HG03280 (cell line): ENCODE data around the gene PICK1.

Experiments used
- ATAC-seq: cut with Tn5 transposase; IDR thresholded peaks from one replicate; pipeline ENCODE4 v1.9.1; 2021; ENCODE audit warnings: mild to moderate bottlenecking, moderate library complexity; ENCODE audit not compliant: unreplicated experiment

The PICK1 gene

DNA sequence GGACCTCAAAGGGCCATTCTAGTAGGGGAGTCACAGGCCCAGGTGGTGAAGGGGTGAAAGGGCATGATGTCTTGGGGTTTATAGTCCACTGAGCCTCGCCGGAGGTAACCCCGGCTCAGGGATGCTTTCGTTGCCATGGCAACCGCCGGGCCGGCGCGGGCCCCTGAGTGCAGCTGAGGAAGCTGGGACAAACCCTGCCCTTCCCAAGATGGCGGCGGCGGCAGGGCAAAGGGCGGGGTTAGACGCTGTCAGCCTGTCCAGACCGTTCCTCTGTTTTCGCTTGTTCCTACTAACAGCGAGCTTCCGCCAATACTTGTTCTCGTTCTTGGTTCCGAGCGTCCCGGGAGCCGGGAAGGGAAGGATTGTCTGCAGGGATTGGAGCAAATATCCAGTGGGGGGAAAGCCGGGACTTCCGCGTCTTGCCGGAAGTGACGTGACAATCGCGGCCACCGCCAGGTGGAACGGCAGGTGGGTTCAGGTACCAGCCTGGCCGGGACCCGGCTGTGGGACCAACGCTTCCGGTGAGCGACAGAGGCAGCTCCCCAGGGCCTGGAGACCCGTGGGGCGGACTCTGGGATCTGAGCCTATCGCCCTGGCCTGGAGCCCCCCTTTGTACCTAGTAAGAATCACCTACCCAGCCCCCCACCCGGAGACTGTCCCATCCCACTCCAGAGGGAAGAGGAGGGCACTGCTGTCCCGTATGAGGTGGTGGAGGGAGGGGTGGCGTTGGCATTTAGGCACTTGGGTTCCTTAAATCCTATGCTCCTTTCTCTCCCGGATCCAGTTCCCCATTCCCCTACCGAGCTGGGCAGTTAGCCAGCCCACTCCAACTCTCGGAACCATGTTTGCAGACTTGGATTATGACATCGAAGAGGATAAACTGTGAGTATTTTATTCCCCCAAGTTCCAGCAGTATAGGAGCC is at the start of gene PICK1:
PICK1 (plus strand) TSS at position 436 of the 923 bp plus-strand sequence; CDS start at position 842, 406 bp downstream.
- ATAC-seq = peak; percentile 45

DNA sequence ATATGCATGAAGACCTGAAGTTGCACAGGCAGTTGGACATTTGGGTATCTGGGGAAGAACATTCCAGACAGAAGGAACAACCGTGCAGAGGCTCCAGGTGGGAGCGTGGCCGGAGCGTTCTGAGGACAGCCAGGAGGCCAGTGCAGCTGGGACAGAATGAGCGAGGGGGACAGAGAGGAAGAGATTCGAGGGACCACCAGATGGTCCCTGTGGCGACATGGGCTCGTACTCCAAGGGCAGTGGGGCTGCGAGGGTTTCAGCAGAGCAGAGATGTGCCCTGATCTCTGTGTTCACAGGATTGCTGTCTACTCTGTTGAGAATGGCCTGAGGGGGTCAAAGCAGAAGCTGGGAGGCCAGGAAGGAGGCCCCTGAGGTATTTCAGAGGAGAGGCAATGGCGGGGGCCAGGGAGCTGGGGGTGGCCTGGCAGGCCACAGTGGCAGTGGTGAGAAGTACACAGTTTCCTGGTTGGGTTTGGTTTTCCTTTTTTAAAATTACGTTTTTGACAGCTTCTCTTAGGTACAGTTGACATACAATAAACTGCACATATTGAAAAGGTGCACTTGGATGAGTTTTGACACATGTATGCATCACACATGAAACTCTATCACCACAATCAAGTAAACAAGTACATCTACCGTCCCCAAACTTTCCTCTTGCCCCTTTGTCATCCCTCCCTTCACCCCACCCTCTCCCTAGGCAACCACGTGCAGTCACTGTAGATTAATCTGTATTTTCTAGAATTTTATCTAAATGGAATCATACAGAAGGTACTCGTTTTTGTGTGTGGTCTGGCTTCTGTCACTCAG is 48.0 kb upstream of the PICK1 start:
- no peak for ATAC-seq

DNA sequence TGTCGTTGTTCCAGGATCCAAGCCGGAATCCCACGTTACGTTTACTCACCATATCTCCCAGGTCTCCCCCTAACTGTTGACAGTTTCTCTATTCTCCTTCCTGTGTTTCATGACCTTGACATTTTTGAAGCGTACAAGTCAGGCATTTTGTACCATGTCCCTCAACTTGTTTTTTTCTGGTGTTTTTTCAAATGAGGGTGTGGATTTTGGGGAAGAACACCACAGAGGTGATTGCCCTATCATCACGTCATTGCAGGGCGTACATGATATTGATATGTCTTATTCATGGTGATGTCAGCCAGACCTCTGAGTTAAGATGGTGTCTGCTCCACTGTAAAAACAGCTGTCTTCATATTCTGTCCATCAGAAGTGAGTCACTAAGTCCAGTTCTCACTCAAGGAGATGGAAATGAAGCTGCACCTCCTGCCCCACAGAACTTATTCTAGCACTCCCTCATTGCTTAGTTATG is 44.6 kb upstream of the PICK1 start:
- no peak for ATAC-seq

DNA sequence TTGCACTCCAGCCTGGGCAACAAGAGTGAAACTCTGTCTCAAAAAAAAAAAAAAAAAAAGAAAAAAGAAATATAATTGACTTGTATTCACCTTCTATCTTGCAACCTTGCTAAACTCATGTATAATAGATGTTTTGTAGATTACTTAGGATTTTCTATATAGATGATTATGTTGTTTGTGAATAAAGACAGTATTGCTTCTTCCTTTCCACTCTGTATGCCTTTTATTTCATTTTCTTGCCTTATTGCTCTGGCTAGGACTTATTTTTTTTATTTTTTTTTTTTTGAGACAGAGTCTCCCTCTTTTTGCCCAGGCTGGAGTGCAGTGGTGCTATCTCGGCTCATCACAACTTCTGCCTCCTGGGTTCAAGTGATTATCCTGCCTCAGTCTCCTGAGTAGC is 43.1 kb upstream of the PICK1 start:
- no peak for ATAC-seq

DNA sequence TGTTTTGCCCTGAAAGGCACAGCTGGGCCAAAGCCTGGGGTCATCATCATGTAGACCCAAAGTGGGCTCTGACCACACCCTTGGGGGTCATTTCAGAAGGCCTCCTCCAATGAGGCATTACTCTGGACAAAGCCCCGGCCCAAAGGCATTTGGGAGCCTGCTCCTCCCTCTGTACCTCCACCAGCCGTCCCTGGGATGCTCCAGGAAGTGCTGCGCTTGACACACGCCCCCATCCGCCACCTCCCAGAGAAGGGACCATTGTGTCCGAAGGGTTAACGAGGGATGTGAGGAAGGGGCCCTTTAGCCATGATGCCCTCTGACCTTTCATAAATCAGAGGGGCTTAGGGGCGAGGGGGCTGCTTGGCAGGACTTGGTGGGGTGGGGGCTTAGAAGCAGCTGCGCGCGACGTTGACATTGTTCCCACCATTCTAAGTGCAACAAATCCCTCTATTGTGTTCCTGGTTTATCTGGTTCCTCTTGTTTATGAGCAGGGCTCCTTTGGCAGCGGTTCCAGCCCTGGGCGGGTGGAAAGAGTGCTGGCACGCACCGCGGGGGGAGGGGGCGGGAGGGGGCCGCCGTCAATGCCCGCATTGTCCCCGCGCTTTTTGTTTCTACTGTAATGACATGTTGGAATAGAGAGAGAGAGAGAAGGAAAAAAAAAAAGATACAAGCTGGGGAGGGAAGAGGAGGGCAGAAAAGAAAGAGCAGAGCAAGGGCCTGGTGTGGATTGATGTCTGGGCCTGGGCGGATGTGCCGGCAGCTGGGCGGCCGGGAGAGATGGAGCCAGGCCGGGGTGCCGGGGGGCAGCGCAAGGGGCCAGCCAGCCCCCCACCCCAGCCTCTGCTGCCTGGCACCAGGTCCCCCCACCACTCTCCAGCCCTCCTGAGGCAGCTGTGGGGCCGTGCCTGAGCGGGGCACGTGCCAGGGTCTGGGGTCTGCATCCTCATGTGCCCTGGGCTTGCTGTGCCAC is 40.7 kb upstream of the PICK1 start:
- no peak for ATAC-seq

DNA sequence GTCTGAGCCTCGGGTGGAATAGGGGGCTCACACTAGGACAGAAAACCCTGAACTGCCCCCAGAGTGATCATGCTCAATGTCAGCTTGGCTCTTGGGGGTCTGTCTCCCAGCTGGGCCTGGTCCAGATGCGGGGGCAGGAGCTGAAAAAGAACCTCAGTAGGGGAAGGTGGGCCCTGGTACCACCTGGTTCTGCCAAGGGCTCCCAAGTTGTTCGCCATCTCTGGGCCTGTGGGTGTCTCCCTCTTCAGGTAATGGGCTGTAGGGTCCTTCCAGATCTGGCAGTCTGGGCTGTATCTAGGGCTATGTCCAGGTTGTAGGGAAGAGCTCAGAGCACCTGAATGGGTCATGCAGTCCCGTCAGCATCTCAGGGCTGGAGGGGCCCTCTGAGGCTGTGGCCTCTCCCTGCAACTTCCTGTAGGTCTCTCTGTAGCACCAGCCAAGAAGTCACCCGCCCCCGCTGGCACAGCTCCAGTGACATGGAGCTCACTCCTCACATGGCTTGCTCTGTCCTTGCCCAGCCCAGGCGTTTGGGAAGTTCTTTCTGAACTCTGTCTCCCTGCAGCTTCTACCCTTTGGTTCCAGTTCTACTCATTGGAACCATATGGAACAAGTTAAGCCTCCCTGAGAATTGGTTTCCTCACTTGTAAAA is 39.8 kb upstream of the PICK1 start:
- ATAC-seq = no peak

DNA sequence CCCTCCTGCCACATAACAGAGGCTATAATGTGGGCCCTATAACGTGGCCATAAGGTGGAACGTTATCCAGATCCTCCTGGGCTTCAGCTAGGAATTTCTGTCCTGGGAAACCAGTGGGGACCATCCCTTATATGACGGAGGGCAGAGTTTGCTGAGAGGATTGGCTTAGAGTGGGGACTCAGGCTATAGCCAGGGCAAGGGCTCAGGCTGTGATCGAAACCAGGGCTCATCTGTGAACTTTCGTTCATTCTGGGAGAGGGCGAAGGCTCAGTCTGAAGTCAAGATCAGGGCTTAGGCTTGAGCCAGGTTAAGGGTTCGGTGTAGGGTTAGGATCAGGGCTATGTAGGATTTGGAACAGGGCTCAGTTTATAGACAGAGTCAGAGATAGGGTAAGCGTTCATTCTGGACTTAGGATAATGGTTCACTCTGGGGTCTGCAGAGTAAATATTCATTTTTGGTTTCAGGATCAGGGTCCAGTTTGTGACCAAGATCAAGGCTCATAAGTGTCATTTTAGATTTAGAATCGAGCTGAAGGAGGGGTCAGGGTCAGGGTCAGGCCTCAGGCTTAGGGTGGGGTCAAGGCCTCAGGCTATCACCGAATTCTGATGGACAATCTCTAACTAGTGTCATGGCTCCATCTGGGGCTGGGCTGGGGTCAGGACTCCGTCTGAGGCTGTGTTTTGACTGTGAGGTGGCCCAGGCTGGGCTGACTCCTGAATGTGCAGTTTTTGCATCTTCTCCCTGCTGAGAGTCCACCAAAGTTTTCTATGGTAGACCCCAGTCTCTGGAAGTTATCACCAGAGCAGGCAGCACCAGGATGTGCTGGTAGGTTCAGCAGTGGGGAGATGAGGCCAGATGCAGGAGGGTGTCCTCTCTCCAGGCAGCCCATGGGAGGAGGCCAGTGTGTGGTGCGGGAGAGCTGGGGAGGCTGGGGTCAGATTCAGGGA is 39.0 kb upstream of the PICK1 start:
- no peak for ATAC-seq

DNA sequence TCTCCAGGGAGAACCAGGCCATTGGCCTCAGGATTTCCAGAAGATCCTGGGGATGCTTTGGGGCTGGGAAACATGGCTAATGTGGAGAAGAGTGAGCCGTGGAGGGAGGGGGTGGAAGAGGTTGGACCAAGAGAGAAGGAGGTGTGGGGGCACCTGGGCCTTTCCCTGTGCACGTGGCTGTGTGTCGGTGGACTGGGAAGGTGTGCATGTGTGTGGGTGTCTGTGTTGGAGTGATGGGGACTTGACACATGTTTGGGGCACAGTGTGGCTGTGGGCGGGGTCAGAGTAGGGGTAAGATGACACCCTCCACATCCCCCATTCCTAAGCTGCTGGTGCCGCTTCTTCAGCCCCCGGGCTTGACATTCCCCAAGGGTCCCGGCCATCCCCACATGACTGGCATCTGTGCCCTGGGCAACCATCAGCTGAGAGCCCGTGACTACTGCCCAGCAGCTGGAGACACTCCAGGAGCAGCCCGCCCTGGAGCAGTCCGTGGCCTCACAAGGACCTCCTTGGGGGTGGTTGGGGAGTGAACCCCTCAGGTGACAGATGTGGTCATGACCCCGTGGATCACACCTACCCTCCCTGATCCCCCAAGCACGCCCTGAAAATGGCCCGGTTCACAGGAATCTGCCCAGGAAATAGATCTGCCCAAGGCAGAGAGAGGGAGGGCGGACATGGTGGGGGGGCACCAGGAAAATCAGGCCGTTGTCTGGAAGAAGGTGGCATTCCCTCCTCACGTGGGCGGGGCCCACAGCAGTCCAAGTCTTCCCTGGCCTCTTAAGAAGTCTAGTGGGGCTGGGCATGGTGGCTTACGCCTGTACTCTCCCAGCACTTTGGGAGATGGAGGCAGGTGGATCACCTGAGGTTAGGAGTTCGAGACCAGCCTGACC is 38.0 kb upstream of the PICK1 start:
- no peak for ATAC-seq

DNA sequence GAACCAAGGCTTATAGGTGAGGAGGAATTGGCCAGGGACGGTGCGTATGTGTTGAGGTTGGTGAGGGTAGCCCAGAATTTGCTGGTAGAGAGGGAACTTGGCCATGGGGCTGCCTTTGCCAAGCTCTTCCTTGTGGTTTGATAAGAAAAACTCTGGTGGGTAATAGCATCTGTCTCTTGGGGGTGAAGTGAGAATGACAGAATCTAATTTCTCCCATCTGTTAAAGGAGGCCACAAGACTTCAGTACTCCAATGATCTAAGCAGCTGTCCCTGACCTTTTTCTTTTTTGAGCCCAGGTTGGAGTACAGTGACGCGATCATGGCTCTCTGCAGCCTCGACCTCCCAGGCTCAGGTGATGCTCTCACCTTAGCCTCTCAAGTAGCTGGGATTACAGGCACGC is 36.0 kb upstream of the PICK1 start:
- no peak for ATAC-seq

DNA sequence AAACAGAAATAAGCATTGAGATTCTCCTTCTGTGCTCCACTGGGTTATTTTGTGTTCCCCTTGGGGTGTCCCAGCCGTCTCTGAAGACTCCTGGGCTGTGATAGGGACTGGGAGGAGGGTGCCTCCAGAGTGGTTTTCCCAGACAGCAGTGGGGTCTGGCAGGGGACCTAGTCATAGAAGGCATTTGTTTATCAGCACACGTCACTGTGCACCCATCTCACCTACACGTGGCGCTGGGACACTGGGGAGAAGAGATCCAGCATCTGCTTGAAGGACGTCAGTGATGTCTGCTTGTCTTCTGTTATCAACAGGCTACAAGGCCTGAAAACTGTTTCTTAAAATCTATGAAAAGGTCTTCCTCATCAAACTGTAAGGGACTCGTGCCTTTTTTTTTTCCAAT is 34.2 kb upstream of the PICK1 start:
- ATAC-seq = no peak

DNA sequence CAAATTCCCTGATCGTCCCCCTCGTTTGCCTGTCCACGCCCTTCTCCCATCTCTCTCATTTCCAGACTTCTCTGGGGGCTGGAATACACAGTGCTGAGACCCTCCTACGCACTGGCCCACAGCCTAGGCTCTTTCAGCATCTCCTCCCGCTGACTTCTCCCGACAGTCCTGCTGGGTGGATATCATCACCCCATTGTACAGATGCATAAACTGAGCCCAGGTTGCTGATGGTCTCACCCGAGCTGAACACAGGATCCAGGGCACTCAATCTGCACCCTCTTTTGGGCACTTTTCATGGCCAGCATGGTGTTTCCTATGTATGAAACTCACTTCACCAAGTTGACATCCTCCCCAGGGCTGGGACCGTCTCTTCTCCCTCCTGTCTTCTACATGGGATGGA is 31.7 kb upstream of the PICK1 start:
- no peak for ATAC-seq

DNA sequence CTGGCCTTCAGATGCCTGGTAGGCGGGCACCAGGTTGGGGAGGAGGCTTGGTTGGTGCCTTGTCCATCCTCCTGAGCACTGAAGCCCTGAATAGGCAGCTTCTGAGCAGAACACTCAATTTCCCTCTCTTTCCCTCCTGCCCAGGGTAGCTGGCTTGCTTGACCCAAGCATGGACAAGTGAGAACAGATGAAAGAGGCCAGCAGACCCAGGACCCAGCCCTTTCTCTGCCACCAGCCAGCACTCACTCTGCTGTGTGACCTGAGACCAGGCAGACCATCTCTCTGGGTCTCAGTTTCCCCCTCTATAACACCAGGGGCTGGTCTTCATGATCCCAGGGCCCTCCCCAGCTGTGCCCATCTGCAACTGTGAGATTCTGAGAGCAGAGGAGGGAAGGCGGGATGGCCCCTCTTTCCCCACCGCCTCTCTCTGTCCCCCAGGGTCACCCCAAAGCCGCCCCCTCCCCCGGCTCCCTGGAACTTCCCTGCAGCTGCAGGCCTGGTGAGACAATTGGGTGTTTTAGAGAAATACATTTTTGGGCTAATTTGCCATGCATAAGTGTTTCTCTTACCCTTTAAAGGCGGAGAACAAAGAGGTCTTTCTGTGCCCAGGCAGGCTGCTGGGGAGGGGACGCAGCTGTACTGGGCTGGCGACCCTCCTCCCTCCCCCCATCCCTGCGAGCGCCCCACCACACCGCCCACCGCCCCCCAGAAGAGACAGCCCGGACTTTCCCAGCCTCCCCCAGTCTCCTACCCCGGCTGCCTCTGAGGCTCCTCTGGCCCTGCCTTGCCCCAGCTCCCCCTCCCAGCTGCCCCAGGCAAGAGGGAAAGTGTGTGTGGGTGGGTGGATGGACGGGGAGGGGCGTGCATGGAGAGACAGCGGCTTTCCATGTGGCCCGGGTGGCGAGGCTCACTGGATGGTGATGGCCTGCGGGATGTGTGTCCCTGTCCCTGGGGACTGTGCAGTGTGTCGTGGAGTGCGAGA is 30.8 kb upstream of the PICK1 start:
- no peak for ATAC-seq

DNA sequence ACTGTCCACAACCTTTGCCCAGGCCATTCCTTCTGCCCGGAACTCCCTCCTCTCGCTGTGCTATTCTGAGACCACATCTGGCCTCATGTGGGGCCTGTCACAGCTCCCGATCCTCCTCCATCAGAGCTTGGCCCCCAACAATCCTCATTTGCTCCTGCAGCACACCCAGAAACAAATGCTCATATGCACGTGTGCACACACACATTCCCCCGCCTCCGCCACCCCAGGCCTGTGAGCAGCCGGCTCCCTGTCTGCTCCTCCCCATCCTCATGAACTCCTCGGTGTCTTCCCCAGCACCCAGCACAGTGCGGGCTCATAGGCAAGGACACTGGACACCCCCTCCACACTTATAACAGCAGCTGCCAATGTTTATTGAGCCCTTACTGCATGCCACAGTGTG is 29.7 kb upstream of the PICK1 start:
- no peak for ATAC-seq

DNA sequence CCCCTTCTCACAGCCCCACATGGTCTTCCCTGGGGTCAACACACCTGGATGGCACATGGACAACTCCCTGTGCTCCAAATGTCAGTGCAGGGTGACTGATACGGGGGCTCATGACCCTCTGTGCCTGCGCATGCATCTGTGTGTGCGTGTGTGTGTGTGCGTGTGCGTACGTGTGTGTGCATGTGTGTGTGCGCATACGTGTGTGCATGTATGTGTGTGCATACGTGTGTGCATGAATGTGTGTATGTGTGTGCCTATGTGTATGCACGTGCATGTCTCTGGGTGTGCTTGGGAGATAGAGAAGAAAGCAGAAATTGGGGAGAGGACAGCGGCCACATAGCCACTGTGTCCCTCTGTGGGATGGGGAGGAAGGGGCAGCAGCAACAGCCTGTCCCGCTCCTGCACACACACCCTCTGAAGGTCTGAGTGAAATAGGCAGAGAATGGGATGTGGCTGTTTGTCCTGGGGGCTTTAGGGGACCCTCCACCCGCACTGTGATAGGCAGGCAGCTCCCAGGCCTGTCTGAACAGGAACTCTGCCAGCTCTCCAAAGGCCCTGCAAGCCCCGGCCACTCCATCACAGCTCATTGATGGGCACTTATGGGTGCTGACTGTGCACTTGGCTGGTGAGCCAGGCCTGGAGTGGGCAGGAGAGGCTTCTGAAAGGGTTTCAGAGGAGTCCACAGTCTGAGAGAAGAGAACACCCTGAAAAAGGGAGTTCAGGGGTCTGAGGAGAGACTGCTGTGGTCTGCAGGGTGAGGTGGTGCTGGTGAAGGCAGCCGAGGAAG is 28.7 kb upstream of the PICK1 start:
- no peak for ATAC-seq

DNA sequence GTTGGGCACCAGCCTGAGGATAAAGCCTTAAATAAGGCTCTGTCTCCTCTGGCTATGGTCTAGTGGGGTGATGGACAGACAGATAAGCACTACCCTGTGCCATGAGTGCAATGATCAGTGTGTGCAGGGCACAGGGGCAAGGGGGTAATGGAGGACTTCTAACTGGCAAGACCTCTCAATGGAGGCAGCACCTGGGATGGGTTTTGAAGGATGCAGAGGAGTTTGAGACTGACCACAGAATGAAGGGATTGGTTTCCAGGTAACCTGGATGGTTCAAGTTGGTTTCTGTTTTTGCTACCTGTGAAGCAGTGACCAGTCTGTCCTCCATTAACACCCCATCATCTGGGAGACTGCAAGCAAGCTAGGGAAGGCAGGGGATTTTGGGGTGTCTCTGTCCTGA is 27.8 kb upstream of the PICK1 start:
- no peak for ATAC-seq

DNA sequence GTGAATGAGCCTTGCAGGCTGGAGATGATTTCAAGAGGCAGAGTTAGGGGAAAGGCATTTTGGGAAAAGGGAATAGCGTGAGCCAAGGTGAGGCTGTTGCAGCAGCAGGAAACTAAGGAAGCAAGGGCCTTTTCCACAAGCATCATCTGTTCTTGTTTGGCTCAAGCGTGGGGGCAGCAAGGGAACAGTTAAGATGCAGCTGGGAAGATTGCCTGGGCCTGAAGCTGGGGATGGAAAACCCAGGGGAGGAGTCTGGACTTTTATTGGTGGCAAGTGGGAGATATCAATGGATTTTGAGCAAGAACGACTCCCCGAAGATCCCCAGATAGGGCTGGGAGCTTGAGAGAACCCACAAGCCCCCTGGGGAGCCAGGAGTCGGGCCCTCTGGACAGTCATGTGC is 27.3 kb upstream of the PICK1 start:
- no peak for ATAC-seq
